ENCODE results near the gene TEX22.

TEX22 gene

GRCh38 chr14:105385698-105386365 lies 12.5 kb upstream of the TEX22 start:
- DNase-seq = no peak

- DNase-seq = no peak
Measured at GRCh38 chr14:105386581-105387529, 11.5 kb upstream of the TEX22 start.

- no peak for DNase-seq
Measured at GRCh38 chr14:105387530-105387922, 10.8 kb upstream of the TEX22 start.

GRCh38 chr14:105388110-105388951 lies 10.0 kb upstream of the TEX22 start:
- no peak for DNase-seq

- DNase-seq = no peak
Measured at GRCh38 chr14:105388976-105389375, 9.4 kb upstream of the TEX22 start.

- no peak for DNase-seq
Measured at GRCh38 chr14:105389534-105389933, 8.8 kb upstream of the TEX22 start.

- no peak for DNase-seq
Measured at GRCh38 chr14:105389976-105390848, 8.1 kb upstream of the TEX22 start.

- DNase-seq = no peak
Measured at GRCh38 chr14:105390849-105391500, 7.4 kb upstream of the TEX22 start.

GRCh38 chr14:105391541-105391940 lies 6.8 kb upstream of the TEX22 start:
- no peak for DNase-seq

- no peak for DNase-seq
Measured at GRCh38 chr14:105392131-105393090, 5.9 kb upstream of the TEX22 start.

GRCh38 chr14:105393151-105393550 lies 5.2 kb upstream of the TEX22 start:
- DNase-seq = no peak

GRCh38 chr14:105394714-105395537 lies 3.4 kb upstream of the TEX22 start:
- no peak for DNase-seq

GRCh38 chr14:105395538-105395854 lies 2.8 kb upstream of the TEX22 start:
- no peak for DNase-seq

GRCh38 chr14:105397350-105397931 lies 897 bp upstream of the TEX22 start:
- DNase-seq = no peak

- no peak for DNase-seq
Measured at GRCh38 chr14:105398726-105399465, 558 bp downstream of the TEX22 start.

GRCh38 chr14:105399466-105399775 lies 1.1 kb downstream of the TEX22 start:
- no peak for DNase-seq

- no peak for DNase-seq
Measured at GRCh38 chr14:105400016-105400415, 1.7 kb downstream of the TEX22 start.

- no peak for DNase-seq
Measured at GRCh38 chr14:105401699-105402098, 3.4 kb downstream of the TEX22 start.

GRCh38 chr14:105408592-105408991 lies 10.3 kb downstream of the TEX22 start:
- no peak for DNase-seq
